Stomach (tissue), 4 donors: ENCODE results near the gene MIER1.

ENCODE experiments used
- CTCF ChIP-seq, 7 experiments: fragments of 450-650 bp in 4 of 7; fragments of 200-600 bp in 3 of 7; sonication (generic) in 3 of 7; IDR thresholded peaks; one replicate each; pipeline ENCODE4 v1.5.1; 2016 to 2019; ENCODE audit warnings: antibody characterized with exemption in 7 of 7, control low read depth in 2 of 7, mild to moderate bottlenecking in 1 of 7
- EP300 ChIP-seq: sonication (generic); formaldehyde crosslinking; IDR thresholded peaks from one replicate; pipeline ENCODE4 v1.6.1; 2017; ENCODE audit warnings: antibody characterized with exemption
- POLR2A ChIP-seq, 4 donors: fragments of 450-650 bp; IDR thresholded peaks; one replicate each; pipeline ENCODE4 v1.6.1; 2016; ENCODE audit warnings: antibody characterized with exemption in 4 of 4, control low read depth in 2 of 4, mild to moderate bottlenecking in 1 of 4, moderate library complexity in 1 of 4
- POLR2AphosphoS5 ChIP-seq, 3 donors: sonication (generic); formaldehyde crosslinking; IDR thresholded peaks; one replicate each; pipeline ENCODE4 v1.6.1; 2016; ENCODE audit warnings: antibody characterized with exemption in 3 of 3

DNA sequence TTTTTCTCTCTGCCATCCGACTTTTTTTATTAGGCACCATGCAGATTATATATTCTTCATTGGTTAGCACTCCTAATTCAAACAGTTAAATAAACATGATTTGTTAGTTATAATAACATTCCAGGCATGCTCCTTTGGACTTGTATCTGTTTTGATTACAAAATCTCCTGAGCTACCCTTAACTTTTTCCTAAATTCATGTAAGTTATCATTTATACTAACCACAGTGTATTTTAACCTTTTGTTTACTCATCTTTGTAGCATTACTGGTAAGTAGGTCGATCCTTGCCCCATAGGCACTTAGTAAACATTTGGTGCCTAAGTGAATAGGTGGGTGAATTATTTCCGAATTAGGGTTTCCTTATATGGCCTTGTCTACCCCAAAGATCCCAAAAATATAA, 43.8 kb downstream of the MIER1 start:
- no peak for TF ChIP-seq CTCF (IDR thresholded peaks at IDR 0.05)
- TF ChIP-seq POLR2AphosphoS5 (IDR thresholded peaks at IDR 0.05) = no peak
- no peak for TF ChIP-seq POLR2A (IDR thresholded peaks at IDR 0.05)
- no peak for TF ChIP-seq EP300
